Right kidney (tissue), 1 donor: ENCODE data around the gene RBSN.
A peak's percentile ranks its signal among the peaks of the same experiment; 100 is the strongest.

Source experiments
- DNase-seq: peaks from one replicate; pipeline ENCODE4 v3.0.0-alpha.2; 2016

Gene RBSN

GRCh38 chr3:15102256-15102655 lies 3.3 kb upstream of the RBSN start:
- DNase-seq = no peak

GRCh38 chr3:15099364-15100098 lies 583 bp upstream of the RBSN start:
- peak; percentile 83 for DNase-seq

GRCh38 chr3:15097891-15098290 lies 1.1 kb downstream of the RBSN start:
- DNase-seq = no peak

GRCh38 chr3:15096046-15096445 lies 2.9 kb downstream of the RBSN start:
- no peak for DNase-seq

- DNase-seq = no peak
These were observed 4.6 kb downstream of the RBSN start for GRCh38 chr3:15094187-15094875.

GRCh38 chr3:15092686-15093085 lies 6.3 kb downstream of the RBSN start:
- no peak for DNase-seq

GRCh38 chr3:15091575-15091974 lies 7.4 kb downstream of the RBSN start:
- DNase-seq = no peak

- DNase-seq = no peak
These were observed 9.7 kb downstream of the RBSN start for GRCh38 chr3:15089201-15089600.

GRCh38 chr3:15086699-15087098 lies 12.2 kb downstream of the RBSN start:
- DNase-seq = no peak

- no peak for DNase-seq
These were observed 12.7 kb downstream of the RBSN start for GRCh38 chr3:15086263-15086662.

GRCh38 chr3:15083252-15083651 lies 15.7 kb downstream of the RBSN start:
- DNase-seq = no peak

- DNase-seq = no peak
These were observed 16.8 kb downstream of the RBSN start for GRCh38 chr3:15081960-15082664.

- DNase-seq = no peak
These were observed 19.9 kb downstream of the RBSN start for GRCh38 chr3:15079091-15079490.

- DNase-seq = no peak
These were observed 24.4 kb downstream of the RBSN start for GRCh38 chr3:15074500-15074899.

GRCh38 chr3:15071699-15072098 lies 27.2 kb downstream of the RBSN start:
- DNase-seq = no peak

GRCh38 chr3:15069441-15069840 lies 29.5 kb downstream of the RBSN start:
- DNase-seq = no peak

GRCh38 chr3:15066467-15066866 lies 32.5 kb downstream of the RBSN start:
- no peak for DNase-seq

GRCh38 chr3:15065550-15066007 lies 33.4 kb downstream of the RBSN start:
- no peak for DNase-seq

GRCh38 chr3:15064835-15065549 lies 34.0 kb downstream of the RBSN start, which contains the start of gene MRPS25:
Gene MRPS25, minus strand, starts transcription at chr3:15065315. Its CDS starts 121 bp downstream, at chr3:15065194.
- peak; percentile 83 for DNase-seq

- DNase-seq = peak; percentile 42
These were observed 34.6 kb downstream of the RBSN start for GRCh38 chr3:15064299-15064834.

GRCh38 chr3:15063656-15064286 lies 35.2 kb downstream of the RBSN start:
- DNase-seq = no peak

GRCh38 chr3:15063238-15063637 lies 35.7 kb downstream of the RBSN start:
- no peak for DNase-seq
